Gastrocnemius medialis (tissue), 4 donors: ENCODE measurements around the gene NR2E1. TPM values are rescaled to one million over a fixed set of nuclear protein-coding genes. Genes with fewer than 3 reads are reported as not detected.

Experiments
- ATAC-seq, 2 donors: fragments of 150-250 bp; one replicate each; pipeline ENCODE4 v1.9.1; 2016
- DNase-seq, 2 donors: peaks; one replicate each; pipeline ENCODE4 v3.0.0-alpha.2; 2019
- H3K27ac ChIP-seq, 4 donors: fragments of 200-600 bp; sonication (generic); 1 replicate in 1 of 4; 2 replicates in 3 of 4; pipeline ENCODE4 v1.5.1; 2016 to 2018; ENCODE audit warnings: mild to moderate bottlenecking in 2 of 4, moderate library complexity in 1 of 4
- H3K27me3 ChIP-seq, 3 donors: fragments of 200-600 bp; sonication (generic) in 2 of 3; 1 replicate in 1 of 3; 2 replicates in 2 of 3; pipeline versions ENCODE4 v1.5.1 to v1.6.0; 2016 to 2019; ENCODE audit warnings: mild to moderate bottlenecking in 1 of 3, moderate library complexity in 1 of 3
- H3K36me3 ChIP-seq, 2 donors: fragments of 200-600 bp; sonication (generic) in 1 of 2; one replicate each; pipeline ENCODE4 v1.5.1; 2017 to 2018
- H3K4me1 ChIP-seq, 2 donors: fragments of 200-600 bp; sonication (generic) in 1 of 2; one replicate each; pipeline ENCODE4 v1.5.1; 2016 to 2017; ENCODE audit warnings: mild to moderate bottlenecking in 2 of 2
- H3K4me3 ChIP-seq, 4 donors: fragments of 200-600 bp; sonication (generic) in 3 of 4; 1 replicate in 1 of 4; 2 replicates in 3 of 4; pipeline ENCODE4 v1.5.1; 2016 to 2019; ENCODE audit warnings: mild to moderate bottlenecking in 2 of 4
- H3K9me3 ChIP-seq, 3 donors: fragments of 200-600 bp; sonication (generic) in 2 of 3; 1 replicate in 1 of 3; 2 replicates in 2 of 3; pipeline ENCODE4 v1.5.1; 2016 to 2019
- CTCF ChIP-seq, 5 experiments: fragments of 450-650 bp in 3 of 5; fragments of 200-600 bp in 2 of 5; sonication (generic) in 2 of 5; IDR thresholded peaks in 4 of 5; conservative IDR thresholded peaks in 1 of 5; 1 replicate in 4 of 5; 2 replicates in 1 of 5; pipeline ENCODE4 v1.5.1; 2016 to 2019; ENCODE audit warnings: antibody characterized with exemption in 5 of 5, mild to moderate bottlenecking in 3 of 5, moderate library complexity in 3 of 5
- POLR2A ChIP-seq, 2 donors: fragments of 450-650 bp; IDR thresholded peaks; one replicate each; pipeline ENCODE4 v1.6.1; 2017; ENCODE audit warnings: antibody characterized with exemption in 2 of 2, mild to moderate bottlenecking in 2 of 2, moderate library complexity in 2 of 2
- in situ Hi-C, 4 donors: fragments of 200-750 bp; cut with MboI; loops; one replicate each; pipeline versions ENCODE4 v1.15.0 to v1.8.0; 2017; ENCODE audit warnings: low sequenced_read_pairs in 4 of 4
- intact Hi-C: fragments of 100-400 bp; cut with DNase I; formaldehyde crosslinking; loops from one replicate; pipeline ENCODE4 v1.15.1; 2023; ENCODE audit warnings: low total_unique reads
- total RNA-seq, 4 donors: library from RNA; depleted of rRNA; stranded (reverse); fragments of >200 nt; gene quantifications; one replicate each; pipeline versions ENCODE4 v1.1.0 to v1.2.3, GENCODE V29; 2016

NR2E1 gene
- not detected for total RNA-seq

DNA sequence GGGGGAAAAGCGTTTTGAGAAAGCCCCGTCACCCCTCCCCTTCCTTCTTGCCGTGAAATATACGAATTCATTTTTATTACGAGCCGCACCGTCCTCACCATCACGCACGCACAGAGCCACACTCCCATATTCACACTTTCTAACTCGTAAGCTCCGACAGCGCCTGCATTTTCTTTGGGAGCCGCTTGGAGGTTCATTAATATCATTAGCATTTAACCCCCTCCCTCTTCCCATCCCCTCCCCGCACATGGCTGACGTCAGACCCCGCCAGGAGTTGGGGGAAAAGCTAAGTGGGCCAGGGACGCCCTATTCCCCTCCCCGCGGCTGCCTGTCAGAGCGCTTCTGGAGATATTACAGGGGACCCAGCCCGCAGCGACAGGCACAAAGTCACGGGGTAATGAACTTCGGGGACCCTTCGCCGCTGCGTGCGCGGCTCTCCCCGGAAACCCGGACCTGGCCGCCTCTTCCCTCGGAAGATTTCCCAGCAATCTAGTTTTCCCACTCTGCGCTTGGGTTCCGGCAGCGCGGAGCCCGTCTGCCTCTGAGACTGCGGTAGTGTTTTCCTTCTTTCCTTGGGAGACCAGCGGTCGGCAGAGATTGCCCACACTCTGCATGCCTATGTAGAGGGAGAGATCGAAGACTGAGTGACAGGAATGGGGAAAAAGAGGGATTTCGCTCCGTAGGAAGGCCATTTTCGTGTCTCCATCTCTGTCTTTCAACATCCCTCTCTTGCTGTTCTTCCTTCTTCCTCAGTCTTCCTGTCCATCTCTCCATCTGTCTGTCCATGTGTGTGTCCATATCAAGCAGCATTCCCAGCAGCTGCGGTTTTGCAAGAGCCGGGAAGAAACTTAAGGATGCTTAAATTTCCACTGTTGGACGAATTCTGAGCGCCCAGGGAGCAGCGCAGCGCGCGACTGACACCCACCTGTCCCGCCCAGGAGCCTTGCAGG, at the start of gene NR2E1:
Gene NR2E1, plus strand, starts transcription at position 309 of the 950 bp plus-strand sequence. CDS start 744 bp downstream, outside the sequence.
- peak within 1 kb of the TSS; percentile 11 to 47 (median 25) for H3K4me3 ChIP-seq
- ATAC-seq (no peak), DNase-seq (no peak)
- H3K9me3 ChIP-seq = no peaks in the 10 kb centered on the region
- in situ Hi-C loops = no loop called here
- TF ChIP-seq POLR2A (IDR thresholded peaks at IDR 0.05) (no peak), CTCF (IDR thresholded peaks at IDR 0.05 in 4 of 5, conservative IDR thresholded peaks at IDR 0.05 in 1 of 5) (no peak)
- H3K27ac ChIP-seq = no peak within 1 kb of the TSS
- H3K27me3 ChIP-seq = peaks cover 99 to 100% (median 100%) of the 10 kb centered on the region in 3 donors
- H3K36me3 ChIP-seq = no peaks in the 10 kb centered on the region
- peaks cover 20 to 43% of the 10 kb centered on the region in 2 donors for H3K4me1 ChIP-seq
- intact Hi-C loops = no loop called here

- in situ Hi-C loops (loop anchor here (10.0 to 25.0 kb wide), 3 partner anchors 371 to 408 kb away; no protein-coding TSS in a partner anchor), intact Hi-C loops (loop anchor here (10.0 kb wide), 1 partner anchor 408 kb away; no protein-coding TSS in a partner anchor)
- ATAC-seq (no peak), DNase-seq (no peak)
- Histone ChIP-seq H3K27ac (no peak overlapping the region), H3K27me3 (peaks cover 73 to 92% (median 91%) of the 10 kb centered on the region in 3 donors), H3K4me3 (peak overlapping the region; percentile 64 to 90 (median 66)), H3K4me1 (peaks cover 31 to 33% of the 10 kb centered on the region in 2 donors), H3K9me3 (no peaks in the 10 kb centered on the region), H3K36me3 (no peaks in the 10 kb centered on the region)
- TF ChIP-seq CTCF (IDR thresholded peaks at IDR 0.05 in 4 of 5, conservative IDR thresholded peaks at IDR 0.05 in 1 of 5) (no peak), POLR2A (IDR thresholded peaks at IDR 0.05) (no peak)
These were observed 49.0 kb upstream of the NR2E1 start for GRCh38 chr6:108116546-108117426.

DNA sequence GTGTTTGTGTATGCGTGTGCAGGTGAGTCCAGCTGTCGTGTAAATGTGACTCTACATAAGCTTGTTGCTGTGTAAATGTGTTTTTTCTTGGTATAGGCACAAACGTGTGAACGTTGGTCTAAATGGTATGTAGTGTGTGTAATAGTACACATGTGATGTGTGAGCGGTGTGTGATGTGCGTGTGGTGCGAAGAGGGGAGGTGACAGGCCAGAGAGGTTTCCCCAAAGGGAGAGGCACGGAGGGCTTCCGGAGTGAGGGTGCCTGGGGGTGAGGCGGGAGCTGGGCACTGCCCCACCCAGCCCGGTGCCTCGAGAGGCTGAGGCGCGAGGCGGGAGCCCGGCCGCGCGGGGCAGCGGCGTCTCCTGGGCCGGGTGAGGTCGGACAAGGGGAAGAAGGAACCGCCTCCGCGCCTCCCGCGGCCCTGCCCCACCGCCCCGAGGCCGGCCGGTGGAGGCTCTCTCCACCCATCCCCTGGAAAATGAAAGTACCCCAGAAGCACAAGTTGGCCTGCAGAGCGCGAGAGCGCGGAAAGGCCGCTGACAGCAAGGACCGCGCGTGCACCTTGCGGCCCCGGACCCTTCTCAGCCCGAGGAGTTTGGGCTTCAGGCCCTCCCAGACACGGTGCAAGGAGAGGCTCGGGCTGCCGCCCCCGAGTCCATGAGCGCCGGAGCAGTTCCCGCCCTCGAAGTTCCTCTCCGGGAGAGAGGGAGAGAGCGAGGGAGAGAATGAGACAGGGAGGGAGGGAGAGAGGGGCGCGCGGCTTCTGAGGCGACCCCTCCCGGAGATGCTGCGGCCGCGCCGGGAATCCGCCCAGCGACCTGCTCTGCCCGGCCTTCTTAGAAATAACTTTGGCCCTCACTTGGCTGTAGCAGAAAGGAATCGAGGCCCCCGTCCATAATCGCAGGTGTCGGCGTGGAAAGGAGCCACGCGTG, 48.1 kb upstream of the NR2E1 start:
- Histone ChIP-seq H3K4me3 (peak overlapping the region; percentile 64 to 90 (median 66)), H3K27ac (no peak overlapping the region), H3K4me1 (peaks cover 31 to 33% of the 10 kb centered on the region in 2 donors), H3K27me3 (peaks cover 77 to 92% (median 90%) of the 10 kb centered on the region in 3 donors), H3K9me3 (no peaks in the 10 kb centered on the region), H3K36me3 (no peaks in the 10 kb centered on the region)
- ATAC-seq (peak; percentile 6 to 44), DNase-seq (no peak)
- TF ChIP-seq CTCF (IDR thresholded peaks at IDR 0.05 in 4 of 5, conservative IDR thresholded peaks at IDR 0.05 in 1 of 5) (no peak), POLR2A (IDR thresholded peaks at IDR 0.05) (no peak)
- intact Hi-C loops (loop anchor here (10.0 kb wide), 1 partner anchor 407 kb away; no protein-coding TSS in a partner anchor), in situ Hi-C loops (loop anchor here (10.0 to 25.0 kb wide), 3 partner anchors 370 to 407 kb away; no protein-coding TSS in a partner anchor)
